ENCODE data around the gene MNS1.
A peak's percentile ranks its signal among the peaks of the same experiment; 100 is the strongest.
"Not testable (repeated sequence)": the region's sequence is repeated elsewhere in the genome, so short reads cannot be mapped to it uniquely, and the experiment has no call there.

MNS1 gene

GRCh38 chr15:56464893-56465520 is at the start of gene MNS1:
Gene MNS1, minus strand, starts transcription at chr15:56465137. Its CDS starts 165 bp downstream, at chr15:56464972.
- peak; percentile 98 for DNase-seq (ENCODE audit: low read depth, low spot score)

- peak; percentile 77 for DNase-seq (ENCODE audit: low read depth, low spot score)
Observed at GRCh38 chr15:56496635-56497034, 31.7 kb upstream of the MNS1 start.

- no peak for DNase-seq (ENCODE audit: low read depth, low spot score)
Observed at GRCh38 chr15:56495533-56495932, 30.6 kb upstream of the MNS1 start.

GRCh38 chr15:56495053-56495452 is 30.1 kb upstream of the MNS1 start:
- no peak for DNase-seq (ENCODE audit: low read depth, low spot score)

- no peak for DNase-seq (ENCODE audit: low read depth, low spot score)
Observed at GRCh38 chr15:56492791-56493555, 28.0 kb upstream of the MNS1 start.

- no peak for DNase-seq (ENCODE audit: low read depth, low spot score)
Observed at GRCh38 chr15:56492236-56492635, 27.3 kb upstream of the MNS1 start.

GRCh38 chr15:56491110-56491722 is 26.3 kb upstream of the MNS1 start:
- peak; percentile 86 for DNase-seq (ENCODE audit: low read depth, low spot score)

GRCh38 chr15:56490461-56490860 is 25.5 kb upstream of the MNS1 start:
- DNase-seq (ENCODE audit: low read depth, low spot score), result no peak

GRCh38 chr15:56486206-56486605 is 21.3 kb upstream of the MNS1 start:
- DNase-seq (ENCODE audit: low read depth, low spot score), result not testable (repeated sequence)

GRCh38 chr15:56485426-56485825 is 20.5 kb upstream of the MNS1 start:
- not testable (repeated sequence) for DNase-seq (ENCODE audit: low read depth, low spot score)

GRCh38 chr15:56484287-56484686 is 19.4 kb upstream of the MNS1 start:
- no peak for DNase-seq (ENCODE audit: low read depth, low spot score)

GRCh38 chr15:56475351-56475750 is 10.4 kb upstream of the MNS1 start:
- no peak for DNase-seq (ENCODE audit: low read depth, low spot score)

- no peak for DNase-seq (ENCODE audit: low read depth, low spot score)
Observed at GRCh38 chr15:56473017-56473416, 8.1 kb upstream of the MNS1 start.

GRCh38 chr15:56472278-56472677 is 7.3 kb upstream of the MNS1 start:
- DNase-seq (ENCODE audit: low read depth, low spot score), result no peak

GRCh38 chr15:56471440-56472069 is 6.6 kb upstream of the MNS1 start:
- DNase-seq (ENCODE audit: low read depth, low spot score), result no peak

- no peak for DNase-seq (ENCODE audit: low read depth, low spot score)
Observed at GRCh38 chr15:56469483-56469882, 4.5 kb upstream of the MNS1 start.

- DNase-seq (ENCODE audit: low read depth, low spot score), result no peak
Observed at GRCh38 chr15:56468401-56468800, 3.5 kb upstream of the MNS1 start.

GRCh38 chr15:56467616-56468015 is 2.7 kb upstream of the MNS1 start:
- no peak for DNase-seq (ENCODE audit: low read depth, low spot score)

GRCh38 chr15:56460947-56461346 is 4.0 kb downstream of the MNS1 start:
- DNase-seq (ENCODE audit: low read depth, low spot score), result no peak

GRCh38 chr15:56460071-56460470 is 4.9 kb downstream of the MNS1 start:
- no peak for DNase-seq (ENCODE audit: low read depth, low spot score)

- no peak for DNase-seq (ENCODE audit: low read depth, low spot score)
Observed at GRCh38 chr15:56459096-56459495, 5.8 kb downstream of the MNS1 start.

- no peak for DNase-seq (ENCODE audit: low read depth, low spot score)
Observed at GRCh38 chr15:56456229-56456628, 8.7 kb downstream of the MNS1 start.
